B cell (primary cell): ENCODE results near the gene SLF2. TPM values are rescaled to one million over a fixed set of nuclear protein-coding genes. Genes with fewer than 3 reads are reported as not detected.

Source experiments
- ATAC-seq: fragments of 200-7000 bp; cut with Tn5 transposase; one replicate; pipeline ENCODE4 v1.10.0; 2021; ENCODE audit warnings: low read depth, mild to moderate bottlenecking, moderate number of reproducible peaks, moderate library complexity
- CTCF ChIA-PET: fragments of 350-600 bp; sonication (Branson Sonifier 250); formaldehyde crosslinking; loops from one replicate; lab custom pipeline; 2021; ENCODE audit warnings: antibody characterized with exemption, inconsistent platforms; lab: Charles Lee
- POLR2A ChIA-PET: fragments of 350-600 bp; sonication (Branson Sonifier 250); formaldehyde crosslinking; loops from one replicate; lab custom pipeline; 2021; ENCODE audit warnings: antibody characterized with exemption; lab: Charles Lee
- DNase-seq: peaks from one replicate; pipeline ENCODE4 v3.0.0; 2013
- H2AFZ ChIP-seq: 2 replicates; pipeline ENCODE4 v1.6.1; 2012; ENCODE audit warnings: mild to moderate bottlenecking, low read depth, low read length; ENCODE audit not compliant: insufficient read depth, poor library complexity, severe bottlenecking
- H3K27ac ChIP-seq, 2 donors: 1 replicate in 1 of 2; 2 replicates in 1 of 2; pipeline ENCODE4 v1.5.1; 2012 to 2013; ENCODE audit warnings: low read length in 2 of 2, mild to moderate bottlenecking in 2 of 2, moderate library complexity in 1 of 2
- H3K27me3 ChIP-seq, 4 experiments: fragments of 200-600 bp in 1 of 4; sonication (generic) in 1 of 4; replicated peaks in 1 of 4; 1 replicate in 2 of 4; 2 replicates in 2 of 4; pipeline versions ENCODE4 v1.6.1 to v1.7.0; 2013 to 2016; ENCODE audit warnings: low read length in 3 of 4, mild to moderate bottlenecking in 2 of 4, mixed read lengths in 1 of 4, moderate library complexity in 1 of 4; ENCODE audit not compliant: insufficient read depth in 4 of 4, control insufficient read depth in 3 of 4; ENCODE audit errors: control extremely low read depth in 1 of 4
- H3K36me3 ChIP-seq, 2 experiments: replicated peaks in 1 of 2; 1 replicate in 1 of 2; 2 replicates in 1 of 2; pipeline versions ENCODE4 v1.6.1 to v1.7.1; 2013; ENCODE audit warnings: low read length in 1 of 2; ENCODE audit not compliant: insufficient read depth in 2 of 2, control insufficient read depth in 1 of 2; ENCODE audit errors: control extremely low read depth in 1 of 2, extremely low read depth in 1 of 2
- H3K4me1 ChIP-seq, 2 donors: fragments of 200-600 bp in 1 of 2; sonication (generic) in 1 of 2; 1 replicate in 1 of 2; 2 replicates in 1 of 2; pipeline versions ENCODE4 v1.5.1 to v1.6.1; 2013 to 2017; ENCODE audit warnings: low read length in 2 of 2; ENCODE audit not compliant: control insufficient read depth in 2 of 2, insufficient read depth in 2 of 2
- H3K4me2 ChIP-seq: replicated peaks from 2 replicates; pipeline ENCODE3; 2012; ENCODE audit warnings: mild to moderate bottlenecking, low read depth, low read length; ENCODE audit not compliant: poor library complexity, severe bottlenecking
- H3K4me3 ChIP-seq, 5 experiments: fragments of 200-600 bp in 1 of 5; sonication (generic) in 1 of 5; 1 replicate in 3 of 5; 2 replicates in 2 of 5; pipeline versions ENCODE4 v1.5.1 to v1.7.0; 2011 to 2016; ENCODE audit warnings: low read length in 4 of 5, mild to moderate bottlenecking in 4 of 5, low read depth in 2 of 5, control low read depth in 1 of 5, moderate library complexity in 1 of 5; ENCODE audit not compliant: insufficient read depth in 1 of 5; ENCODE audit errors: control extremely low read depth in 1 of 5, extremely low read depth in 1 of 5
- H3K79me2 ChIP-seq: fragments of 200-600 bp; sonication (generic); one replicate; pipeline ENCODE4 v1.6.0; 2016; ENCODE audit warnings: low read length; ENCODE audit not compliant: control insufficient read depth, insufficient read depth
- H3K9ac ChIP-seq: fragments of 200-600 bp; sonication (generic); 2 replicates; pipeline ENCODE4 v1.6.1; 2017; ENCODE audit warnings: mild to moderate bottlenecking, low read length, moderate library complexity
- H3K9me3 ChIP-seq, 3 donors: one replicate each; pipeline versions ENCODE4 v1.6.1 to v1.7.1; 2013; ENCODE audit warnings: low read length in 2 of 3; ENCODE audit not compliant: control insufficient read depth in 2 of 3, insufficient read depth in 1 of 3; ENCODE audit errors: control extremely low read depth in 1 of 3
- H4K20me1 ChIP-seq: 2 replicates; pipeline ENCODE4 v1.6.0; 2012; ENCODE audit warnings: mild to moderate bottlenecking, low read length; ENCODE audit not compliant: insufficient read depth, control insufficient read depth, poor library complexity, severe bottlenecking
- H3K27ac Mint-ChIP-seq: one replicate; pipeline ENCODE4 v1.8.0; 2021; ENCODE audit warnings: mixed read lengths
- H3K27me3 Mint-ChIP-seq: one replicate; pipeline ENCODE4 v1.8.0; 2021; ENCODE audit warnings: mixed read lengths
- H3K4me1 Mint-ChIP-seq: one replicate; pipeline ENCODE4 v1.8.0; 2021; ENCODE audit warnings: mixed read lengths
- H3K4me3 Mint-ChIP-seq: one replicate; pipeline ENCODE4 v1.8.0; 2021; ENCODE audit warnings: mixed read lengths
- H3K9me3 Mint-ChIP-seq: one replicate; pipeline ENCODE4 v1.8.0; 2022; ENCODE audit warnings: mixed read lengths; ENCODE audit not compliant: insufficient read depth
- CTCF ChIP-seq: fragments of 200-600 bp; IDR thresholded peaks from one replicate; pipeline ENCODE4 v1.8.0; 2022; ENCODE audit warnings: antibody characterized with exemption, mild to moderate bottlenecking
- EZH2 ChIP-seq: IDR thresholded peaks from 2 replicates; pipeline ENCODE4 v1.6.1; 2012; ENCODE audit warnings: borderline replicate concordance, low read depth, mild to moderate bottlenecking, moderate library complexity, low read length; ENCODE audit not compliant: insufficient read depth, poor library complexity, severe bottlenecking
- WGBS: methylation state at CpG from one replicate; pipeline ENCODE4 v1.1.5; 2013; ENCODE audit warnings: missing lambda C conversion rate; ENCODE audit not compliant: insufficient coverage; 5-methylcytosine and 5-hydroxymethylcytosine counted together
- intact Hi-C: fragments of 100-400 bp; cut with micrococcal nuclease; formaldehyde crosslinking; loops from one replicate; pipeline ENCODE4 v1.10.0; 2022
- polyA plus RNA-seq: library from polyadenylated mRNA; depleted of rRNA; stranded (reverse); fragments of >200 nt; gene quantifications from 2 replicates; pipeline ENCODE4 v1.2.3, GENCODE V29; 2012
- total RNA-seq, 2 donors: library from RNA; stranded (reverse); fragments of 120-200 nt in 1 of 2; gene quantifications; 1 replicate in 1 of 2; 2 replicates in 1 of 2; pipeline versions ENCODE4 v1.2.3 to v1.2.4, GENCODE V29; 2013 to 2022

Gene SLF2
- total and polyA plus RNA-seq, 2 donors (not counting 1 experiment from before 2014, with no cell fraction given), result 11.8 to 65.6 TPM

DNA sequence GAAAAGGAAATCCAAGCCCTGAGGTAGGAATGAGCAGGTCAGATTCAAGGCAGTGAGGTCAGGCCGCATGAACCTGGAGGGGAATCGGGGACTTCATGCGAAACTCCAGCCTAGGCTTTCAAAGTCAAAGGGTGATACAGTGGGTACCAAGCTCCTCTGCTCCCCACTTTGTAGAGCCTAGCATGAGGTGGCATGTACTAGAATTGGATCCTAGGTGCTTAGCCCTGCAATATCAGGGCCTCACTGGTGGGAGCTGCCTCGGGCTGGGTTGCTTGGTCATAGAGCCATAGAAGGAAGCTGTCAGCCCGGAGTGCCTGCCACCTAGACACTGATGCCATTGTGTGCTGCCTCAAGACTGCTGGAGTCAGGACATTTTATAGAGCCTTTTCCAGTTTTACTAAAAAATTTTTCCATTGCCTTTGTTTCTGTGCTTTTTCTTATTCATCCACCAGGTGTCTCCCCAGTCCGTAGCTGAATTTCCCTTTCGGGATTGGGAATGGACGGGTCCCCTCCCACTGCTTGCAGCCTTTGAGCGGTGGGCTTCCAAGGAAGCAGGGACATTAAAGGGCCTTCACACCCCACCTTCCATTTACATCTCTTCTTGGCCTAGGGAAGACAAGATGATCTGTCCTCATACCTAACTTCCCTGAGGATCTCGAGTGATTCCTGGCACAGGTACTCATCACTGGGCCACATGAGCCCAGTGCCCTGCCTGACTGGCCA lies 81.4 kb downstream of the SLF2 start:
- TF ChIP-seq CTCF (no peak), EZH2 (no peak)
- Histone ChIP-seq H3K27ac (no peak overlapping the region), H2AFZ (no peak overlapping the region), H4K20me1 (peaks cover 9% of the 10 kb centered on the region), H3K9me3 (no peaks in the 10 kb centered on the region), H3K9ac (no peak overlapping the region), H3K4me3 (no peak overlapping the region), H3K79me2 (peaks cover 15% of the 10 kb centered on the region), H3K4me2 (no peak overlapping the region), H3K36me3 (peaks cover 0 to 30% of the 10 kb centered on the region in 2 experiments), H3K27me3 (no peaks in the 10 kb centered on the region), H3K4me1 (peaks cover 14 to 25% of the 10 kb centered on the region in 2 donors)
- ChIA-PET POLR2A (no interaction called here), CTCF (interaction anchor here (1.8 kb wide), 1 partner anchor 20 kb away, joined by 7 read pairs; no protein-coding TSS in a partner anchor)
- no peak for DNase-seq
- no peak overlapping the region for H3K4me3 Mint-ChIP-seq
- H3K27ac Mint-ChIP-seq, result peak overlapping the region; percentile 5
- 88% methylated on average over 10 of the region's 10 CpGs for WGBS
- H3K27me3 Mint-ChIP-seq, result no peaks in the 10 kb centered on the region
- H3K9me3 Mint-ChIP-seq, result no peaks in the 10 kb centered on the region
- intact Hi-C loops, result no loop called here
- peaks cover 25% of the 10 kb centered on the region for H3K4me1 Mint-ChIP-seq
- ATAC-seq, result no peak

- H3K27ac Mint-ChIP-seq, result no peak overlapping the region
- intact Hi-C loops, result loop anchor here (5.0 kb wide), 1 partner anchor 1373 kb away; the partner anchor contains the start of gene SLC25A28
- H3K4me3 Mint-ChIP-seq, result no peak overlapping the region
- Histone ChIP-seq H3K27ac (no peak overlapping the region), H3K4me2 (no peak overlapping the region), H3K36me3 (peaks cover 0 to 21% of the 10 kb centered on the region in 2 experiments), H3K4me1 (peaks cover 18 to 26% of the 10 kb centered on the region in 2 donors), H3K79me2 (peaks cover 5% of the 10 kb centered on the region), H3K9me3 (no peaks in the 10 kb centered on the region), H3K4me3 (no peak overlapping the region), H4K20me1 (peaks cover 4% of the 10 kb centered on the region), H3K9ac (no peak overlapping the region), H2AFZ (no peak overlapping the region), H3K27me3 (peaks cover 0 to 2% (median 0%) of the 10 kb centered on the region in 4 experiments)
- ChIA-PET CTCF (interaction anchor here (5.5 to 8.4 kb wide), 2 partner anchors 20 to 23 kb away, joined by 36 to 70 read pairs; no protein-coding TSS in a partner anchor), POLR2A (no interaction called here)
- WGBS, result 86% methylated on average over 2 of the region's 6 CpGs
- no peaks in the 10 kb centered on the region for H3K9me3 Mint-ChIP-seq
- ATAC-seq (no peak), DNase-seq (no peak)
- H3K4me1 Mint-ChIP-seq, result peaks cover 27% of the 10 kb centered on the region
- TF ChIP-seq CTCF (no peak), EZH2 (no peak)
- H3K27me3 Mint-ChIP-seq, result no peaks in the 10 kb centered on the region
Observed at GRCh38 chr10:100995181-100995580, 82.4 kb downstream of the SLF2 start.
